ENCODE results near the gene HAT1. TPM values are rescaled to one million over a fixed set of nuclear protein-coding genes. Genes with fewer than 3 reads are reported as not detected.

HAT1 gene
- polyA plus RNA-seq, 2 donors, result 7.2 to 29.4 TPM

DNA sequence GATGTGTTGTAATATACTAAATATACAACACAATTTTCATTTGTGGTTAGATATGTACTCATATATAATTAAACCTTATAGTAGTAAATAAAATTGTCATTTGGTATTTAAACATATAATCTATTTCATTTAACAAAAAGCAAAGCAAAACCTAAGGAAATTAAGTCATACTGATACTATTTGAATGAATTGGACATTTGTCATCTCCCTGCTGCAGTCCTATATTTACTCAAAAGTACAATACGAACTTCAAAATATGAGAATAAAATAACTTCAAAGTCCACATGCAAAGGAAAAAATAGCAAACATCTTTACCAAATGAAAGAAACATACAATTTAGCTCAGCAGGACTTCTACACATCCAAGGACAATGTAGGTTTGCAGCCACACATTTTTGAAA is 11.8 kb upstream of the HAT1 start:
- no peaks in the 10 kb centered on the region for H3K4me1 ChIP-seq (ENCODE audit: control insufficient read depth in 2 of 2, insufficient read depth in 2 of 2, low read length in 1 of 2)

DNA sequence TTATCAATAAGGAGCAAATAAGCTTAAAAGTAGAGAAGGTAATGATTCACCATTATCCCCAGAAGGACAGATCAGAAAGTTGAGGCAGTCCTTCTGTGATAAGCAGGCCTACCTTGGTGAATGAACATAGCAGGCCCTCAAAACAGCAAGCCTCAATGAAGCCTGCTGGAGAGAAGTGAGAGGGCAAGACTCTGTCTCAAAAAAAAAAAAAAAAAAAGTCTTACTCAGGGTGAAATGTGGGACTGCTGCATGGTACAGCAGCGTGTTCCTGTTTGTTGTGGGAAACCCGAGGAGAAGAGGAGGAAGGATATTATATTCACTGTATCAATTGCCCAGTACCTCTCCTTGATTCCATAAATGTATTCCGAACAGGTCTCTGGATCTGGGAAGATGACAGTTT is 8.7 kb upstream of the HAT1 start:
- no peak overlapping the region for H3K4me3 ChIP-seq (ENCODE audit: low read depth in 1 of 2, low read length in 2 of 2)
- WGBS, 2 donors, result 86% methylated on average over 3 of the region's 3 CpGs

More for the DNA sequence above, 11.8 kb upstream of the HAT1 start:
- 59 to 61% methylated on average over 1 of the region's 1 CpG for WGBS, 2 donors
- H3K36me3 ChIP-seq (ENCODE audit: control insufficient read depth in 2 of 2, insufficient read depth in 2 of 2, low read length in 1 of 2), result no peaks in the 10 kb centered on the region
- no peaks in the 10 kb centered on the region for H3K27me3 ChIP-seq (ENCODE audit: control insufficient read depth in 1 of 2, insufficient read depth in 2 of 2, low read length in 2 of 2)
- no peak overlapping the region for H3K4me3 ChIP-seq (ENCODE audit: low read depth in 1 of 2, low read length in 2 of 2)
- H3K9me3 ChIP-seq (ENCODE audit: control insufficient read depth in 2 of 2, insufficient read depth in 1 of 2, low read depth in 1 of 2, low read length in 1 of 2), result peaks cover 0 to 3% of the 10 kb centered on the region in 2 donors
- no peak overlapping the region for H3K27ac ChIP-seq (ENCODE audit: low read depth in 2 of 2, low read length in 1 of 2)

DNA sequence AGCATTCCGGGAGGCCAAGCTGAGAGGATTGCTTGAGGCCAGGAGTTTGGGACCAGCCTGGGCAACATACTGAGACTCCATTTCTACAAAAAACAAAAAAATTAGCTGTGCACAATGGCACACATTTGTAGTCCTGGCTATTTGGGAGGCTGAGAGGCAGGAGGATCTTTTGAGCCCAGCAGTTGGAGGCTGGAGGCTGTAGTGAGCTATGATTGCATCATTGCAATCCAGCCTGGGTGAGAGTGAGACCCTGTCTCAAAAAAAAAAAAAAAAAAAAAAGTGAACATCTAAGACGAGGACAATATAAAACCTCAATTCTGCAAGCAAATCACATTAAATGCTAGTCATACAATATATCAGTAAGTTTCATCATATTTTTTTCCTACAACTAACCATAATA is 2.8 kb upstream of the HAT1 start:
- Histone ChIP-seq H3K9me3 (ENCODE audit: control insufficient read depth in 2 of 2, insufficient read depth in 1 of 2, low read depth in 1 of 2, low read length in 1 of 2) (no peaks in the 10 kb centered on the region), H3K27me3 (ENCODE audit: control insufficient read depth in 1 of 2, insufficient read depth in 2 of 2, low read length in 2 of 2) (no peaks in the 10 kb centered on the region), H3K4me3 (ENCODE audit: low read depth in 1 of 2, low read length in 2 of 2) (no peak overlapping the region), H3K4me1 (ENCODE audit: control insufficient read depth in 2 of 2, insufficient read depth in 2 of 2, low read length in 1 of 2) (no peaks in the 10 kb centered on the region), H3K36me3 (ENCODE audit: control insufficient read depth in 2 of 2, insufficient read depth in 2 of 2, low read length in 1 of 2) (no peaks in the 10 kb centered on the region), H3K27ac (ENCODE audit: low read depth in 2 of 2, low read length in 1 of 2) (no peak overlapping the region)
- 83 to 91% methylated on average over 2 of the region's 2 CpGs for WGBS, 2 donors

More for the DNA sequence above, 8.7 kb upstream of the HAT1 start:
- Histone ChIP-seq H3K27me3 (ENCODE audit: control insufficient read depth in 1 of 2, insufficient read depth in 2 of 2, low read length in 2 of 2) (no peaks in the 10 kb centered on the region), H3K36me3 (ENCODE audit: control insufficient read depth in 2 of 2, insufficient read depth in 2 of 2, low read length in 1 of 2) (no peaks in the 10 kb centered on the region), H3K9me3 (ENCODE audit: control insufficient read depth in 2 of 2, insufficient read depth in 1 of 2, low read depth in 1 of 2, low read length in 1 of 2) (peaks cover 0 to 3% of the 10 kb centered on the region in 2 donors), H3K4me1 (ENCODE audit: control insufficient read depth in 2 of 2, insufficient read depth in 2 of 2, low read length in 1 of 2) (no peaks in the 10 kb centered on the region), H3K27ac (ENCODE audit: low read depth in 2 of 2, low read length in 1 of 2) (no peak overlapping the region)

DNA sequence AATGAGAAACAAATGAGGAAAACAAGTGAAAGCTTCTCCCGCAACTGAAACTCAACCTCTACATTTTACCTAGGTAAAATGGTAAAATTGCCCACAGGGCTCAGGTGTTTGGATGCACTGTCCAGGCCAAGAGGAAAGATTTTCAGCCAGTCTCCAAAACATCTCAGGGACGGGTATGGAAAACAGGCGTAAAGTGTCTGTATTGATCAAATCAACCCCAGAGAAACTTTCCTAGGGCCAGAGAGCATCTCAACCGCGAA is 361 bp upstream of the HAT1 start:
- 10 to 12% methylated on average over 5 of the region's 5 CpGs for WGBS, 2 donors
- peak overlapping the region; percentile 83 for H3K27ac ChIP-seq (ENCODE audit: low read depth in 2 of 2, low read length in 1 of 2)
- H3K27me3 ChIP-seq (ENCODE audit: control insufficient read depth in 1 of 2, insufficient read depth in 2 of 2, low read length in 2 of 2), result no peaks in the 10 kb centered on the region
- peak overlapping the region; percentile 26 to 38 for H3K4me3 ChIP-seq (ENCODE audit: low read depth in 1 of 2, low read length in 2 of 2)
- no peaks in the 10 kb centered on the region for H3K36me3 ChIP-seq (ENCODE audit: control insufficient read depth in 2 of 2, insufficient read depth in 2 of 2, low read length in 1 of 2)
- no peaks in the 10 kb centered on the region for H3K4me1 ChIP-seq (ENCODE audit: control insufficient read depth in 2 of 2, insufficient read depth in 2 of 2, low read length in 1 of 2)
- H3K9me3 ChIP-seq (ENCODE audit: control insufficient read depth in 2 of 2, insufficient read depth in 1 of 2, low read depth in 1 of 2, low read length in 1 of 2), result no peaks in the 10 kb centered on the region

DNA sequence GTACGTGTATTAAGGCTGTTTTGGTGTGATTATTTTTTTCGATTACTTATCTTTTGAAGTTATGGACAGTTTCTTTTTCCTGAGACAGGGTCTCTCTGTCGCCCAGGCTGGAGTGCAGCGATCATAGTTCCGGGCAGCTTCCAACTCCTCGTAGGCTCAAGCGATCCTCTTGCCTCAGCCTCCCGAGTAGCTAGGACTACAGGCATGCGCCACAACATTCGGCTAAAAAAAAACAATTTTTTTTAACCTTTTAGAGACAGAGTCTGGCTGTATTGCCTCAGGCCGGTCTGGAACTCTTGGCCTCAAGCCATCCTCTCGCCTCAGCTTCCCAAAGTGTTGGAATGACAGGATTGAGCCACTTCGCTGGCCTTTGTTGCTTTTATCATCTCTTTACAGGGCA is 945 bp downstream of the HAT1 start:
- Histone ChIP-seq H3K27ac (ENCODE audit: low read depth in 2 of 2, low read length in 1 of 2) (peak overlapping the region; percentile 48 to 74), H3K4me3 (ENCODE audit: low read depth in 1 of 2, low read length in 2 of 2) (peak overlapping the region; percentile 13 to 96), H3K4me1 (ENCODE audit: control insufficient read depth in 2 of 2, insufficient read depth in 2 of 2, low read length in 1 of 2) (no peaks in the 10 kb centered on the region), H3K27me3 (ENCODE audit: control insufficient read depth in 1 of 2, insufficient read depth in 2 of 2, low read length in 2 of 2) (no peaks in the 10 kb centered on the region), H3K9me3 (ENCODE audit: control insufficient read depth in 2 of 2, insufficient read depth in 1 of 2, low read depth in 1 of 2, low read length in 1 of 2) (no peaks in the 10 kb centered on the region), H3K36me3 (ENCODE audit: control insufficient read depth in 2 of 2, insufficient read depth in 2 of 2, low read length in 1 of 2) (peaks cover 0 to 4% of the 10 kb centered on the region in 2 donors)
- WGBS, 2 donors, result 19 to 20% methylated on average over 13 of the region's 13 CpGs

DNA sequence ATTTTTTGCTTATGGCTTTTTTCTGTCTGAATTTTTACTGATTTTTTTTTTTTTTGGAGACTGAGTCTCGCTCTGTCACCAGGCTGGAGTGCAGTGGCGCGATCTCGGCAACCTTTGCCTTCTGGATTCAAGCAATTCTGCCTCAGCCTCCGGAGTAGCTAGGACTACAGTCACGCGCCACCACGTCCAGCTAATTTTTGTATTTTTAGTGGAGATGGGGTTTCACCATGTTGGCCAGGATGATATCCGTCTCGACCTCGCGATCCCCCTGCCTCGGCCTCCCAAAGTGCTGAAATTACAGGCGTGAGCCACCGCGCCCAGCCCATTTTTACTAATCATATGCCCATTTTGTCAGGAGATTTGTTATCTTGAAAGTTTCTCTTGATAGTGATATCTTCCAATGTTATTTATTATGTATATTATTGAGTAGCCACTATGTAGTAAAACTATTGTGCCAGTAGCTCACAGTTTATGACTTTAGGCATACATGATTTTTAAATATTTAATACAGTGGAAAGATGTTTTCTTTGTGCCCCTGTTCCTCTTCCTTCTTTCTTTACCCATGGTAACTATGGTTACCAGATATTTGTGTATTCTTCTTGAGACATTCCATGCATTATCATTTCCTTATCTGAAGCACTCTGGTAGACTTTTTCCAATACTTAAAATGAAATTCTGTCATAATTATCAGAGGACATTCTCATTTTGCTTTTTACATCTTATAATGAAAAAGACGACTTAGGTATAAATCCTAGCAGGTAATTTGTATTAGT is 2.1 kb downstream of the HAT1 start:
- Histone ChIP-seq H3K36me3 (ENCODE audit: control insufficient read depth in 2 of 2, insufficient read depth in 2 of 2, low read length in 1 of 2) (peaks cover 0 to 4% of the 10 kb centered on the region in 2 donors), H3K27ac (ENCODE audit: low read depth in 2 of 2, low read length in 1 of 2) (no peak overlapping the region), H3K9me3 (ENCODE audit: control insufficient read depth in 2 of 2, insufficient read depth in 1 of 2, low read depth in 1 of 2, low read length in 1 of 2) (no peaks in the 10 kb centered on the region), H3K4me3 (ENCODE audit: low read depth in 1 of 2, low read length in 2 of 2) (no peak overlapping the region), H3K27me3 (ENCODE audit: control insufficient read depth in 1 of 2, insufficient read depth in 2 of 2, low read length in 2 of 2) (no peaks in the 10 kb centered on the region), H3K4me1 (ENCODE audit: control insufficient read depth in 2 of 2, insufficient read depth in 2 of 2, low read length in 1 of 2) (no peaks in the 10 kb centered on the region)
- 92 to 96% methylated on average over 17 of the region's 17 CpGs for WGBS, 2 donors

DNA sequence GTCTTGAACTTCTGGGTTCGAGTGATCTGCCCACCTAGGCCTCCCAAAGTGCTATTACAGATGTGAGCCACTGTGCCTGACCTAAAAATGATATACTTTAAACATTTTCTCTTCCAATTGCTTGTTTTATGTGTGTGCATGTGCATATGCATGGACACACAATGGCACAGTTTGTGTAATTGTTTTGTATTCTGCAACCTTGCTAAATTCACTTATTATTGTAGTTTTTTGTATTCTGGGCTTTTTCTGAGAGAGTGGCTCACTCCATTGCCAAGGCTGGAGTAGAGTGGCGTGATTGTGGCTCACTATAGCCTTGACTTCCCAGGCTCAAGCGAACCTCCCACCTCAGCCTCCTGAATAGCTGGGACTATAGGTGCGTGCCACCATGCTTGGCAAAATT is 8.1 kb downstream of the HAT1 start:
- Histone ChIP-seq H3K9me3 (ENCODE audit: control insufficient read depth in 2 of 2, insufficient read depth in 1 of 2, low read depth in 1 of 2, low read length in 1 of 2) (no peaks in the 10 kb centered on the region), H3K4me3 (ENCODE audit: low read depth in 1 of 2, low read length in 2 of 2) (no peak overlapping the region), H3K4me1 (ENCODE audit: control insufficient read depth in 2 of 2, insufficient read depth in 2 of 2, low read length in 1 of 2) (no peaks in the 10 kb centered on the region), H3K36me3 (ENCODE audit: control insufficient read depth in 2 of 2, insufficient read depth in 2 of 2, low read length in 1 of 2) (peaks cover 0 to 4% of the 10 kb centered on the region in 2 donors), H3K27me3 (ENCODE audit: control insufficient read depth in 1 of 2, insufficient read depth in 2 of 2, low read length in 2 of 2) (no peaks in the 10 kb centered on the region), H3K27ac (ENCODE audit: low read depth in 2 of 2, low read length in 1 of 2) (no peak overlapping the region)
- WGBS, 2 donors, result 94 to 98% methylated on average over 4 of the region's 4 CpGs

DNA sequence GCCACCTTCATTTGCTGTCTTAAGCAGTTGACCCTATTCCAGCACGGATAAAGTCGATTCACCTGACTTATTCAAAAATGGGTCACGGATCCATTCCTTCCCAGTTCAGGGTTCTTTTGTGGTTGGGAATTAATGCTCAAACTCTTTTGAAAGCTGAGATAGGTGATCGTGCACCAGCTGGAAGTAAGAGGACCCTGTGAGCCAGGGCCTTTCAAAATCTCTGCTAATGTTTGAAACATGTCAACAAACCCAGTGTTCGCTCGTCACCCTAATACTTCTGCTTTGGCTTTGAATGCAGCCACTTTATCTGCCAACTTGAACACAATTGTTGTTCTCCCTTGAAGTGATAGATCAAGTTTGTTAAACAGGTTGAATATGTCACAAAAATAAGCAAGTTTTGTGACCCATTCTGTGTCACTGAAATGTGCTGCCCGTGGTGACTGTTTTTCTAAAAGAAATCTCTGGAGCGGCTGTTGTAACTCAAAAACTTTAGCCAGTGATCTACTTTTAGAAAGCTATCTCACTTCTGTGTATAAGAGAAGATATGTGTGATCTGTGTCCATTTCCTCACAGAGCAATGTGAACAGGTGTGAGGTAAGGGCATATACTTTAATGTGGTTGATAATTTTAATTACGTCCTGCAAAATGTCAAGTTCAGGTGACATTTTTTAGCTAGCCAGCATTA is 16.9 kb downstream of the HAT1 start:
- H3K27me3 ChIP-seq (ENCODE audit: control insufficient read depth in 1 of 2, insufficient read depth in 2 of 2, low read length in 2 of 2), result no peaks in the 10 kb centered on the region
- no peaks in the 10 kb centered on the region for H3K9me3 ChIP-seq (ENCODE audit: control insufficient read depth in 2 of 2, insufficient read depth in 1 of 2, low read depth in 1 of 2, low read length in 1 of 2)
- no peak overlapping the region for H3K27ac ChIP-seq (ENCODE audit: low read depth in 2 of 2, low read length in 1 of 2)
- 86 to 88% methylated on average over 9 of the region's 9 CpGs for WGBS, 2 donors
- no peak overlapping the region for H3K4me3 ChIP-seq (ENCODE audit: low read depth in 1 of 2, low read length in 2 of 2)
- no peaks in the 10 kb centered on the region for H3K4me1 ChIP-seq (ENCODE audit: control insufficient read depth in 2 of 2, insufficient read depth in 2 of 2, low read length in 1 of 2)
- H3K36me3 ChIP-seq (ENCODE audit: control insufficient read depth in 2 of 2, insufficient read depth in 2 of 2, low read length in 1 of 2), result no peaks in the 10 kb centered on the region

DNA sequence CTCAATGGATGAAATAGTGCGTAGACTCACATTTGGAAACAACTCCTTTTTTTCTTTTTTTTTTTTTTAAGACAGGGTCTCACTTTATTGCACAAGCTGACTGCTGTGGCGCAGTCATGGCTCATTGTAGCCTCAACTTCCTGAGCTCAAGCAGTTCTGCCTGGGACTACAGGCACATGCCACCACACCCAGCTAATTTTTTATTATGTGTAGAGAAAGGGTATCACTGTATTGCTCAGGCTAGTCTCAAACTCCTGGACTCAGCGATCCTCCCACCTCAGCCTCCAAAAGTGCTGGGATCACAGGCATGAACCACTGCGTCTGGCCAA is 17.4 kb downstream of the HAT1 start:
- Histone ChIP-seq H3K27ac (ENCODE audit: low read depth in 2 of 2, low read length in 1 of 2) (no peak overlapping the region), H3K27me3 (ENCODE audit: control insufficient read depth in 1 of 2, insufficient read depth in 2 of 2, low read length in 2 of 2) (no peaks in the 10 kb centered on the region), H3K4me3 (ENCODE audit: low read depth in 1 of 2, low read length in 2 of 2) (no peak overlapping the region), H3K4me1 (ENCODE audit: control insufficient read depth in 2 of 2, insufficient read depth in 2 of 2, low read length in 1 of 2) (no peaks in the 10 kb centered on the region), H3K36me3 (ENCODE audit: control insufficient read depth in 2 of 2, insufficient read depth in 2 of 2, low read length in 1 of 2) (no peaks in the 10 kb centered on the region), H3K9me3 (ENCODE audit: control insufficient read depth in 2 of 2, insufficient read depth in 1 of 2, low read depth in 1 of 2, low read length in 1 of 2) (no peaks in the 10 kb centered on the region)
- WGBS, 2 donors, result 94 to 97% methylated on average over 4 of the region's 4 CpGs

DNA sequence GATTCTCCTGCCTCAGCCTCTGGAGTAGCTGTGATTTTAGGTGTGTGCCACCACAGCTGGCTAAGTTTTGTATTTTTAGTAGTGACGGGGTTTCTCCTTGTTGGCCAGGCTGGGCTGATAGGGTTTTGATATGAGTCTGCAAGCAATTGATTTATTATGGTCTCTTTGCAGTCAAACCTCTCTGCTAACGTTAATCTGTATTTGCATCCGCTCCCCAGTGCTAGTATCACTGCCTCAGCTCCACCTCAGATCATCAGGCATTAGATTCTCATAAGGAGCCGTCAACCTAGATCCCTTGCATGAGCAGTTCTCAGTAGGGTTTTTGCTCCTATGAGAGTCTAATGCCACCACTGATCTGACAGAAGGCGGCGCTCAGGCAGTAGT is 19.0 kb downstream of the HAT1 start:
- no peak overlapping the region for H3K4me3 ChIP-seq (ENCODE audit: low read depth in 1 of 2, low read length in 2 of 2)

More for the DNA sequence above, 19.0 kb downstream of the HAT1 start:
- Histone ChIP-seq H3K4me1 (ENCODE audit: control insufficient read depth in 2 of 2, insufficient read depth in 2 of 2, low read length in 1 of 2) (no peaks in the 10 kb centered on the region), H3K36me3 (ENCODE audit: control insufficient read depth in 2 of 2, insufficient read depth in 2 of 2, low read length in 1 of 2) (no peaks in the 10 kb centered on the region), H3K27ac (ENCODE audit: low read depth in 2 of 2, low read length in 1 of 2) (no peak overlapping the region), H3K27me3 (ENCODE audit: control insufficient read depth in 1 of 2, insufficient read depth in 2 of 2, low read length in 2 of 2) (no peaks in the 10 kb centered on the region), H3K9me3 (ENCODE audit: control insufficient read depth in 2 of 2, insufficient read depth in 1 of 2, low read depth in 1 of 2, low read length in 1 of 2) (no peaks in the 10 kb centered on the region)
- 96 to 97% methylated on average over 6 of the region's 6 CpGs for WGBS, 2 donors

Measured in esophagus (tissue), 2 donors.